ENCODE data around the gene XYLT2. TPM values are rescaled to one million over a fixed set of nuclear protein-coding genes. Genes with fewer than 3 reads are reported as not detected.
A peak's percentile ranks its signal among the peaks of the same experiment; 100 is the strongest.

Gene XYLT2
- total RNA-seq, 4 donors from 2014 or later, result 17.7 to 41.3 (median 27.1) TPM

DNA sequence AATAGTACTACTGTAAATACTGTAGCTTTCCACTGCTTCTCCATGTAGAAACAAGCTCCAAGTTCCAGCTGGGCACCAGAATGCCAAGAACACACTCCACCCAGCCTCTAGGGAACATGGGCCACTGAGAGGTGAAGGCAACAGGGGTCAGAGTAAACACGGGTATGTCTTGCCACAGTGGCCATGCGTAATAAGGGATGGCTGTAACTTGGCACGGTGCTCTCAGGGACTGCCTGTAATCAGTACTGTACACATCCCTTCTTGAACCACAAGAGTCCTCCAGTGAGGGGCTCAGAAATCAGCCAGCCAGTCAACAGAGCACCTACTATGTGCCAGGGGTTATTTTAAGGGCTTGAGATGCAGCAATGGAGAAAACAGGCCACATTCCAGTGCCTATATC is 40.6 kb downstream of the XYLT2 start:
- DNase-seq, result no peak
- no peaks in the 10 kb centered on the region for H3K9me3 ChIP-seq
- no peaks in the 10 kb centered on the region for H3K27me3 ChIP-seq
- H3K4me3 ChIP-seq, result no peak overlapping the region
- no peak for TF ChIP-seq POLR2A (IDR thresholded peaks at IDR 0.05)
- TF ChIP-seq, protein P1, sequence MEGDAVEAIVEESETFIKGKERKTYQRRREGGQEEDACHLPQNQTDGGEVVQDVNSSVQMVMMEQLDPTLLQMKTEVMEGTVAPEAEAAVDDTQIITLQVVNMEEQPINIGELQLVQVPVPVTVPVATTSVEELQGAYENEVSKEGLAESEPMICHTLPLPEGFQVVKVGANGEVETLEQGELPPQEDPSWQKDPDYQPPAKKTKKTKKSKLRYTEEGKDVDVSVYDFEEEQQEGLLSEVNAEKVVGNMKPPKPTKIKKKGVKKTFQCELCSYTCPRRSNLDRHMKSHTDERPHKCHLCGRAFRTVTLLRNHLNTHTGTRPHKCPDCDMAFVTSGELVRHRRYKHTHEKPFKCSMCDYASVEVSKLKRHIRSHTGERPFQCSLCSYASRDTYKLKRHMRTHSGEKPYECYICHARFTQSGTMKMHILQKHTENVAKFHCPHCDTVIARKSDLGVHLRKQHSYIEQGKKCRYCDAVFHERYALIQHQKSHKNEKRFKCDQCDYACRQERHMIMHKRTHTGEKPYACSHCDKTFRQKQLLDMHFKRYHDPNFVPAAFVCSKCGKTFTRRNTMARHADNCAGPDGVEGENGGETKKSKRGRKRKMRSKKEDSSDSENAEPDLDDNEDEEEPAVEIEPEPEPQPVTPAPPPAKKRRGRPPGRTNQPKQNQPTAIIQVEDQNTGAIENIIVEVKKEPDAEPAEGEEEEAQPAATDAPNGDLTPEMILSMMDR (IDR thresholded peaks at IDR 0.05), result no peak
- H3K4me1 ChIP-seq, result no peaks in the 10 kb centered on the region
- H3K27ac ChIP-seq, result no peak overlapping the region
- peaks cover 0 to 98% (median 0%) of the 10 kb centered on the region in 3 donors for H3K36me3 ChIP-seq

DNA sequence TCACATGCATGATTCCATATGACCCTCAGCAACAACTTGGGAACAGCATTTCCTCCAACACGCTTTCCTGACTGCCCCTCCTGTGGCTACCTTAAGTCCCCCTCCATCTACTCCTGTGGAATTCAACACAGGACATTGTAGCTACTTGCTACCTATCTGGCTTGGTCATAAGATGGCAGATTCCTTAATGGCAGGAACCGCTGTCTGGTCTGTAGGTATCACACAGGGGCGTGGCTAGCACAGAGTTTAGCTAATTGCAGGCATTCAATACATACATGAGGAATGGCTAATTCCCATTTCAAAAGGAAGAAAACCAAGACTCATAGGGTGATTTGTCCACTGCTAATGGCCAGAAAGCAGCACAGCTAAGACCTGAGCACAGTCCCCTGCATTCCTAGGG is 42.8 kb downstream of the XYLT2 start:
- Histone ChIP-seq H3K27me3 (no peaks in the 10 kb centered on the region), H3K4me3 (no peak overlapping the region), H3K4me1 (no peaks in the 10 kb centered on the region), H3K36me3 (peaks cover 0 to 98% (median 0%) of the 10 kb centered on the region in 3 donors), H3K9me3 (no peaks in the 10 kb centered on the region), H3K27ac (no peak overlapping the region)
- TF ChIP-seq, protein P1 (IDR thresholded peaks at IDR 0.05), result no peak
- no peak for TF ChIP-seq POLR2A (IDR thresholded peaks at IDR 0.05)
- DNase-seq, result no peak

DNA sequence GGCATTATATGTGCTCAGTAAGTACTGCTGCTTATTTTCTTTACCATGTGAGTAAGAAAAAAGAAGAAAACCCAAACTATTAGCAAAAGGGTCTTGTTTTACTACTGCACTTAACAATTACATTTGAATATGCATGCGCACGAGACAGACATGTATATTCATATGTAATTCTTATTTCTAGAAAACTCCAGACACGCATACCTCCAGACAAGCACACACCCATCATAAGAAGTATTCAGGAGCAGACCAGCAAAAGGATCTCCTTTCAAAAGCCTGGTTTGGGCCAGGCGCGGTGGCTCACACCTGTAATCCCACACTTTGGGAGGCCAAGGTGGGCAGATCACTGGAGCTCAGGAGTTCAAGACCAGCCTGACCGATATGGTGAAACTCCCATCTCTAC is 43.6 kb downstream of the XYLT2 start:
- H3K36me3 ChIP-seq, result peaks cover 0 to 98% (median 0%) of the 10 kb centered on the region in 3 donors
- H3K4me1 ChIP-seq, result peaks cover 0 to under 1% (median 0%) of the 10 kb centered on the region in 4 donors
- H3K27me3 ChIP-seq, result no peaks in the 10 kb centered on the region
- H3K4me3 ChIP-seq, result no peak overlapping the region
- H3K9me3 ChIP-seq, result no peaks in the 10 kb centered on the region
- no peak overlapping the region for H3K27ac ChIP-seq
- DNase-seq, result no peak
- TF ChIP-seq, protein P1 (IDR thresholded peaks at IDR 0.05), result no peak
- TF ChIP-seq POLR2A (IDR thresholded peaks at IDR 0.05), result no peak

DNA sequence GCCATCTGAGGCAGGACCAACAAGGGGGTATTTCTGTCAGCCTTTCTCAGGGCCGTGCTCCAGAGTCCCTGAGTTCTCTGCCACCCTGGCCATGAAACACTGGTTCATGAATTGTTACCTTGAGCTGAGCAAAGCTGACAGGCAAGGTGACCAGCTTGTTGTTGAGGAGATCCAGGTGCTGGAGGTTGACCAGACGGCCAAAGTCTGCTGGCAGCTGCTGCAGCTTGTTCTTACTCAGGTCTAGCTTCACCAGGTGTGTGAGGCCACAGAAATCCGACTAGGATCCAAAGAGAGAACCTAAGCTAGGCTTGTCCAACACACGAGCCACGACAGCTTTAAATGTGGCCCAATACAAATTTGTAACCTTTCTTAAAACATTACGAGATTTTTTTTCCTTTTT is 46.7 kb downstream of the XYLT2 start:
- TF ChIP-seq, protein P1 (IDR thresholded peaks at IDR 0.05), result no peak
- TF ChIP-seq POLR2A (IDR thresholded peaks at IDR 0.05), result no peak
- Histone ChIP-seq H3K4me1 (peaks cover 0 to 21% (median 17%) of the 10 kb centered on the region in 4 donors), H3K4me3 (no peak overlapping the region), H3K9me3 (no peaks in the 10 kb centered on the region), H3K27me3 (no peaks in the 10 kb centered on the region), H3K27ac (peak overlapping the region in 1 of 4 donors; percentile 1), H3K36me3 (peaks cover 0 to 70% (median 0%) of the 10 kb centered on the region in 3 donors)
- DNase-seq, result peak in 1 of 3 donors; percentile 61

- Histone ChIP-seq H3K4me3 (no peak overlapping the region), H3K36me3 (peaks cover 0 to 60% (median 0%) of the 10 kb centered on the region in 3 donors), H3K27me3 (no peaks in the 10 kb centered on the region), H3K9me3 (no peaks in the 10 kb centered on the region), H3K27ac (no peak overlapping the region), H3K4me1 (peaks cover 0 to 21% (median 17%) of the 10 kb centered on the region in 4 donors)
- DNase-seq, result no peak
- no peak for TF ChIP-seq POLR2A (IDR thresholded peaks at IDR 0.05)
- TF ChIP-seq, protein P1 (IDR thresholded peaks at IDR 0.05), result no peak
These were observed 47.8 kb downstream of the XYLT2 start for GRCh38 chr17:50393700-50394099.

DNA sequence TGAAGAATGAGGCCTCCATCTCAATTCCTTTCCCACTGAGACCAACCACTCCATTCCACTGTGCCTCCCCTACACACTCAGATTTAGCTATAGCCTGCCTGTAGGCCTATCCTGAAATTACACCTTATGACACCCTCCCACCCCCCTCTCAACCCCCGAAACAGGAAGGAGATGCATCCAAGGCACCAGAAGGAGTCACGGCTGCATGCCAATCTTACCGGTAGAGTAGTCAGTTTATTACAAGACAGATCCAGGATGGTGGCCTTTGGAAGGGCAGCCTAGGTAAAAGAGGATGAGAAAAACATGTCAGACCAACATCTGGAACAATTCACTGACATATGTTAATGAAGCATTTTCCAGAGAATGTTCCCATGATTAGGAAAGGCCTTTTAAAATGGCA is 48.8 kb downstream of the XYLT2 start:
- Histone ChIP-seq H3K9me3 (no peaks in the 10 kb centered on the region), H3K4me1 (peaks cover 0 to 21% (median 17%) of the 10 kb centered on the region in 4 donors), H3K27me3 (no peaks in the 10 kb centered on the region), H3K27ac (no peak overlapping the region), H3K36me3 (peaks cover 0 to 50% (median 0%) of the 10 kb centered on the region in 3 donors), H3K4me3 (no peak overlapping the region)
- TF ChIP-seq POLR2A (IDR thresholded peaks at IDR 0.05), result no peak
- TF ChIP-seq, protein P1 (IDR thresholded peaks at IDR 0.05), result no peak
- no peak for DNase-seq
